Neutrophil (primary cell): ENCODE results near the gene CARM1.
A peak's percentile ranks its signal among the peaks of the same experiment; 100 is the strongest.
"Not testable (repeated sequence)": the region's sequence is repeated elsewhere in the genome, so short reads cannot be mapped to it uniquely, and the experiment has no call there.

Experiments used
- H3K27ac ChIP-seq: fragments of 200-600 bp; sonication (generic); 2 replicates; pipeline ENCODE4 v1.5.1; 2016; ENCODE audit warnings: mild to moderate bottlenecking, moderate library complexity
- H3K27me3 ChIP-seq: fragments of 200-600 bp; sonication (generic); 2 replicates; pipeline ENCODE4 v1.6.0; 2016; ENCODE audit warnings: mild to moderate bottlenecking
- H3K36me3 ChIP-seq: fragments of 200-600 bp; sonication (generic); 2 replicates; pipeline ENCODE4 v1.5.1; 2017
- H3K4me1 ChIP-seq, 2 experiments: fragments of 200-600 bp in 1 of 2; sonication (generic) in 1 of 2; 1 replicate in 1 of 2; 2 replicates in 1 of 2; pipeline versions ENCODE4 v1.5.1 to v1.6.1; 2013 to 2016; ENCODE audit warnings: low read depth in 1 of 2, low read length in 1 of 2, mild to moderate bottlenecking in 1 of 2, moderate library complexity in 1 of 2; ENCODE audit not compliant: control insufficient read depth in 1 of 2, insufficient read depth in 1 of 2
- H3K4me3 ChIP-seq, 2 experiments: fragments of 200-600 bp in 1 of 2; sonication (generic) in 1 of 2; 1 replicate in 1 of 2; 2 replicates in 1 of 2; pipeline ENCODE4 v1.5.1; 2013 to 2016; ENCODE audit warnings: low read depth in 1 of 2, low read length in 1 of 2, mild to moderate bottlenecking in 1 of 2, moderate library complexity in 1 of 2
- H3K9me3 ChIP-seq: fragments of 200-600 bp; sonication (generic); 2 replicates; pipeline ENCODE4 v1.5.1; 2016
- TF ChIP-seq, protein P1 (sequence below): fragments of 200-600 bp; sonication (generic); IDR thresholded peaks from 2 replicates; pipeline ENCODE4 v1.5.1; 2016; ENCODE audit warnings: antibody characterized with exemption

CARM1 gene

DNA sequence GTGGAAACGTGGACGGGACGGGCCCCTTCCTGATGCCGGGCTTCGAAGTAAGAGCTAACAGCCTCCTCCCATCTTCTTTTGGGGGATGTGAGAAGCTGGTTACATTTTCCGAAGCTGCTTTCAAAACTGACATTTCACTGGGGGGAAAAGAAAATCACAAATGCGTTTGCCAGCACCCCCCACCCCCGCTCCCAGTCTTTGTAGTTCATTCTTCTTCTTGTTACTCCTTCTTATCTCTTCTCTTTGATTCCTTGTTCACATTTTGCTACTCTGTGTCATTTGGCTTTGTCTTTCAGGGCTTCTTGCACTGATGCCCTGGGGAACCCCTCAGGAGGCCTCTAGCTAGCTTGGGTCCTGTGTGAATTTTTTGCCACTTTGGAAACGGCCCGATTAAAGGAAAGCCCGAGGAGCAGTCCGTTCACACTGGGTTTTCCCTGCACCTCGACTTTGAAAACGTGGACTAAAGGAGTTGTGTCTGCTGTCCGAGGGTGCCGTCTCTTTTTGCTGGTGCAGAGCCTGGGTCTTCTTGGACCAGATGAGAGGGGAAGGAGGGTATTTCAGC lies 1.3 kb downstream of the CARM1 start:
- no peaks in the 10 kb centered on the region for H3K9me3 ChIP-seq
- TF ChIP-seq, protein P1, sequence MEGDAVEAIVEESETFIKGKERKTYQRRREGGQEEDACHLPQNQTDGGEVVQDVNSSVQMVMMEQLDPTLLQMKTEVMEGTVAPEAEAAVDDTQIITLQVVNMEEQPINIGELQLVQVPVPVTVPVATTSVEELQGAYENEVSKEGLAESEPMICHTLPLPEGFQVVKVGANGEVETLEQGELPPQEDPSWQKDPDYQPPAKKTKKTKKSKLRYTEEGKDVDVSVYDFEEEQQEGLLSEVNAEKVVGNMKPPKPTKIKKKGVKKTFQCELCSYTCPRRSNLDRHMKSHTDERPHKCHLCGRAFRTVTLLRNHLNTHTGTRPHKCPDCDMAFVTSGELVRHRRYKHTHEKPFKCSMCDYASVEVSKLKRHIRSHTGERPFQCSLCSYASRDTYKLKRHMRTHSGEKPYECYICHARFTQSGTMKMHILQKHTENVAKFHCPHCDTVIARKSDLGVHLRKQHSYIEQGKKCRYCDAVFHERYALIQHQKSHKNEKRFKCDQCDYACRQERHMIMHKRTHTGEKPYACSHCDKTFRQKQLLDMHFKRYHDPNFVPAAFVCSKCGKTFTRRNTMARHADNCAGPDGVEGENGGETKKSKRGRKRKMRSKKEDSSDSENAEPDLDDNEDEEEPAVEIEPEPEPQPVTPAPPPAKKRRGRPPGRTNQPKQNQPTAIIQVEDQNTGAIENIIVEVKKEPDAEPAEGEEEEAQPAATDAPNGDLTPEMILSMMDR: no peak
- H3K4me3 ChIP-seq: peak overlapping the region; percentile 57 to 62
- H3K36me3 ChIP-seq: peaks cover 29% of the 10 kb centered on the region
- H3K4me1 ChIP-seq: peaks cover 12 to 20% of the 10 kb centered on the region in 2 experiments
- H3K27me3 ChIP-seq: peaks cover 21% of the 10 kb centered on the region
- H3K27ac ChIP-seq: no peak overlapping the region

DNA sequence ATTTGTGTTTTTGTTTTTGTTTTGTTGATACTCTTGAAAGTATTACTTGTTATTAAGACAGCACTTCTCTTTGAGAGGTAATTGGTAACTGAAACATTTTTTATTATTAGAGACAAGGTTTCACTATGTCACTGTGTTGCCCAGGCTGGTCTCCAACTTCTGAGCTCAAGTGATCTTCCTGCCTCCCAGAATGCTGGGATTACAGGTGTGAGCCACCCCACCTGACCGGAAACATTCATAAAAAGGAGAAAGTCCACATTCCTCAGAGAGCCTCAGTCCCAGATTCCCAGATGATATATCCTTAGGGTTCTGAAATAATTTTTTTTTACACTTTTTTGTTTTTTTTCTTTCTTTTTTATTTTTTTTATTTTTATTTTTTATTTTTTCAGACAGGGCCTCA lies 2.7 kb downstream of the CARM1 start:
- Histone ChIP-seq H3K4me1 (peaks cover 14 to 20% of the 10 kb centered on the region in 2 experiments), H3K4me3 (no peak overlapping the region), H3K27me3 (peaks cover 21% of the 10 kb centered on the region), H3K27ac (no peak overlapping the region), H3K9me3 (no peaks in the 10 kb centered on the region), H3K36me3 (peaks cover 16% of the 10 kb centered on the region)
- TF ChIP-seq, protein P1: no peak

DNA sequence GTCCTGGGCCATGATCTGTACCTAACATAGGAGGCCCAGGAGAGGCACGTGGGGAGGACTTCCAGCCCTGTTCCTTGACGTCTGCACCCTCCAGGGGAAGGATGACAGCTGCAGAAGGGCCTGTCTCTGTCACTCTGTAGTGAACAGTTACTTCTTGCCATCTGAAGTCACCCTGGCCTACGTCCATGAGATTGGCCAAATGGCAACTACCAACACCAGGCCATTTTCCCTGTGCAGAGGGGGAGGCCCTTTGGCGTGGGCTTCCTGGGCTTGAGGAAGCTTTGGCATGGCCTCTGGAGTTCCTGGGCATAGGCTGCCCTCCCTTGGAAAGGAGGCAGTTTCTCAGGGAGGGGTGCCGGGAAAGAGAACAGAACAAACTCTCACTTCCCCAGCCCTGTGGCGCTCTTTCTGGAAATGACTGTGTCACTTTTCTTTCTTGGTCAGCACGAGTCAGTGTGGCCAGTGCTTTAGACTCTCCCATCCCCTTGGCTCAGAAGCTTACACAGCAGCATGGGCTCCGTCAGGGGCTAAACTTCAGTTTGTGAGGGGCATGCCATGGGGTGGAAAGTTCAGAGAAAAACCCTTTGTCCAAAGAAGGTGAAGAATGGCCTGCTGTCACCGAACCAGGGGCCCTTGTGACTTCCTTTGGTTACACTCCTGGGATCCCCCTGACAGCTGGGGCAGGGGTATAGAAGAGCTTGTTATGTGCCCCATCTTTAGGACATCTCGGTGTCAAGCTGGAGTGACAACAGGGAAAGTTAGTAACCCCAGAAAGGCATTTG lies 5.3 kb downstream of the CARM1 start:
- Histone ChIP-seq H3K4me1 (peaks cover 12 to 15% of the 10 kb centered on the region in 2 experiments), H3K36me3 (peaks cover 3% of the 10 kb centered on the region), H3K27me3 (peaks cover 21% of the 10 kb centered on the region), H3K9me3 (no peaks in the 10 kb centered on the region), H3K4me3 (no peak overlapping the region), H3K27ac (no peak overlapping the region)
- TF ChIP-seq, protein P1: no peak

DNA sequence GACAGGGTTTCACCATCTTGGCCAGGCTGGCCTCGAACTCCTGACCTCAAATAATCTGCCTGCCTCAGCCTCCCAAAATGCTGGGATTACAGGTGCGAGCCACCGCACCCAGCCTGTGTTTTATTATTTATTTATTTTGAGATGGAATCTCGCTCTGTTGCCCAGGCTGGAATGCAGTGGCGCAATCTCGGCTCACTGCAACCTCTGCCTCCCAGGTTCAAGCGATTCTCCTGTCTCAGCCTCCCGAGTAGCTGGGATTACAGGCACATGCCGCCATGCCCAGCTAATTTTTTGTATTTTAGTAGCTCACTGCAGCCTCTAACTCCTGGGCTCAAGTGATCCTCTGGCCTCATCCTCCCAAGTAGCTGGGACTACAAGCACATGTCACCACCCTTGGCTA lies 6.3 kb downstream of the CARM1 start:
- H3K4me3 ChIP-seq, H3K27ac ChIP-seq, H3K4me1 ChIP-seq, H3K36me3 ChIP-seq, H3K9me3 ChIP-seq: not testable (repeated sequence)
- H3K27me3 ChIP-seq: peaks cover 12% of the 10 kb centered on the region

DNA sequence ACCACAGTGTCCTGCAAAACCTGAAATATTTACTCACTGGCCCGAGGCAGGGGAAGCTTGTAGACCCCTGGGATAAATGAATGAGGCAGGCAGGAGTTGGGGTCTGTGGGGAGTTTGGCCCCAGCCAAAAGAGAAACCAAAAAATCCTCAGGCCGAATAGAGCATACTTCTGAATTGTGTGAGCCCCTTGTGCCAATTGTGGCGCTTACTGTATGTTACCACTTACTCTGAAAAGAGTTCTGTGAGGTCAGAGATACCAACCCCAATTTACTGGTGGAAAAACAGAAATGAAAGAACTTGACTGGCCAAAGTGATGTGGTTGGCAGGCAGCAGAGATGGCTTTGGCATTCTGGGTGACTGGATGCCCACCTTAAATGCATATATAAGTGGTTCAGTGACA lies 6.9 kb downstream of the CARM1 start:
- Histone ChIP-seq H3K27me3 (peaks cover 5% of the 10 kb centered on the region), H3K36me3 (peaks cover 3% of the 10 kb centered on the region), H3K27ac (no peak overlapping the region), H3K4me3 (no peak overlapping the region), H3K4me1 (peaks cover 0 to 4% of the 10 kb centered on the region in 2 experiments), H3K9me3 (no peaks in the 10 kb centered on the region)
- TF ChIP-seq, protein P1: no peak

- Histone ChIP-seq H3K36me3 (peaks cover under 1% of the 10 kb centered on the region), H3K4me3 (no peak overlapping the region), H3K9me3 (no peaks in the 10 kb centered on the region), H3K27me3 (no peaks in the 10 kb centered on the region), H3K4me1 (peaks cover 0 to 4% of the 10 kb centered on the region in 2 experiments), H3K27ac (no peak overlapping the region)
- TF ChIP-seq, protein P1: no peak
Measured at GRCh38 chr19:10881403-10882107, 10.2 kb downstream of the CARM1 start.
